ENCODE results near the gene CDNF. TPM values are rescaled to one million over a fixed set of nuclear protein-coding genes. Genes with fewer than 3 reads are reported as not detected.

The CDNF gene
- polyA plus RNA-seq, 2 of the 4 experiments (the other 2 are of a cell fraction), result 1.6 to 2.0 TPM

DNA sequence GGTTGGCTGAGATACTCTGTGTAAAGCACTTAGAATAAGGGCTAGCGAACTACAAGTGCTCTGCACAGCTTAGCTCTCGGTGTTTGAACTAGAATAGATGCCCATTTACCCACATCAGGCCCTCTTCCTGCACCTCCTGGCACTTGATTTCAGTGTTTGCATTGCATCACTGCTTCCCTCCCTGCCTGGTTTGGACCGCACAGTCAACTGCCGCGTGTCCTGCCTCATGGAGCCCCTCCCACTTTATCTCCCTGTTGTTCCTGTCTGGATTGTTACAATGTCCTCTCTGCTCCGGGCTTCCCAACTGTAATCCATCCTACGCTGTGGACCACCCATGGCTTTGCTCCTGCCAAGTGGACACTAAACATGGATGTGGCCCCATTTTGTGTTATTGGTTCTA is 65.4 kb downstream of the CDNF start:
- ChIA-PET POLR2A (no interaction called here), CTCF (no interaction called here)
- H3K4me3 ChIP-seq, result no peak overlapping the region
- H3K4me1 ChIP-seq, result no peaks in the 10 kb centered on the region
- 88% methylated on average over 7 of the region's 7 CpGs for WGBS (ENCODE audit: missing lambda C conversion rate)
- ATAC-seq, result no peak
- H3K27ac ChIP-seq, result peak overlapping the region in 1 of 2 experiments; percentile 54; a peak in 2 of 6 replicates
- DNase-seq (ENCODE audit: low read depth in 1 of 2, low spot score in 1 of 2), result no peak
- H3K9me3 ChIP-seq, result no peaks in the 10 kb centered on the region
- TF ChIP-seq RNF2 (IDR thresholded peaks at IDR 0.05; ENCODE audit: borderline replicate concordance, low read depth) (no peak), RFX5 (IDR thresholded peaks at IDR 0.05) (no peak), GATA3 (IDR thresholded peaks at IDR 0.05; ENCODE audit: borderline replicate concordance) (no peak), PHF8 (IDR thresholded peaks at IDR 0.05; ENCODE audit: borderline replicate concordance, low read depth) (no peak), RCOR1 (IDR thresholded peaks at IDR 0.05; ENCODE audit: low read depth, low read length) (no peak), SMC3 (IDR thresholded peaks at IDR 0.05) (no peak), HOXB13 (CRISPR knock-in tag; IDR thresholded peaks at IDR 0.05; ENCODE audit: low read depth) (no peak)
- TF ChIP-seq, protein P1, sequence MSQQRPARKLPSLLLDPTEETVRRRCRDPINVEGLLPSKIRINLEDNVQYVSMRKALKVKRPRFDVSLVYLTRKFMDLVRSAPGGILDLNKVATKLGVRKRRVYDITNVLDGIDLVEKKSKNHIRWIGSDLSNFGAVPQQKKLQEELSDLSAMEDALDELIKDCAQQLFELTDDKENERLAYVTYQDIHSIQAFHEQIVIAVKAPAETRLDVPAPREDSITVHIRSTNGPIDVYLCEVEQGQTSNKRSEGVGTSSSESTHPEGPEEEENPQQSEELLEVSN (IDR thresholded peaks at IDR 0.05; ENCODE audit: borderline replicate concordance, low read depth), result no peak
- TF ChIP-seq, protein P2, sequence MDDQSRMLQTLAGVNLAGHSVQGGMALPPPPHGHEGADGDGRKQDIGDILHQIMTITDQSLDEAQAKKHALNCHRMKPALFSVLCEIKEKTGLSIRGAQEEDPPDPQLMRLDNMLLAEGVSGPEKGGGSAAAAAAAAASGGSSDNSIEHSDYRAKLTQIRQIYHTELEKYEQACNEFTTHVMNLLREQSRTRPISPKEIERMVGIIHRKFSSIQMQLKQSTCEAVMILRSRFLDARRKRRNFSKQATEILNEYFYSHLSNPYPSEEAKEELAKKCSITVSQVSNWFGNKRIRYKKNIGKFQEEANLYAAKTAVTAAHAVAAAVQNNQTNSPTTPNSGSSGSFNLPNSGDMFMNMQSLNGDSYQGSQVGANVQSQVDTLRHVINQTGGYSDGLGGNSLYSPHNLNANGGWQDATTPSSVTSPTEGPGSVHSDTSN (IDR thresholded peaks at IDR 0.05), result no peak
- FAIRE-seq, result no peak
- H3K4me2 ChIP-seq, result no peak overlapping the region

DNA sequence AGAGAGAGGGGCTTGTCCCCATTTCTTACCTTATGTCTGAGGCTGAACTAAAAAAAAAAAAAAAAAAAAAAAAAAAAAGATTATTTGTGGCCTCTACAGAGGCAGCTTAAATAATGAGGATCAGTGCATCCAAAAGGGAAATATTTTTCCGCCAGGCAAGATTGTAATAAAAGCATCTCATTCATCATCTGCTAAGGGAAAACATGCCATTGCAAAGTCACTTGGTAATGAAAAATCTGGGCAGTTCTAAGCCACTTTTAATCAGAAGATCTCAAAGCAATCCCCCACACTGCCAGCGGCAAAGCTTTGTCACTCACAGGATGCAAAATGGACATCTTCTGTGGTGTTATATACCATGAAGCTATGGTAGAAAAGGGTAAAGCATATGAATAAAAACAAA is 66.9 kb downstream of the CDNF start:
- no peak for DNase-seq (ENCODE audit: low read depth in 1 of 2, low spot score in 1 of 2)
- TF ChIP-seq MYC (IDR thresholded peaks at IDR 0.05; ENCODE audit: borderline replicate concordance, low read length) (no peak), POLR2AphosphoS2 (conservative IDR thresholded peaks at IDR 0.05; ENCODE audit: low read length) (no peak), SREBF2 (IDR thresholded peaks at IDR 0.05) (no peak), FOSB (CRISPR knock-in tag; IDR thresholded peaks at IDR 0.05) (no peak), RCOR1 (IDR thresholded peaks at IDR 0.05; ENCODE audit: low read depth, low read length) (no peak), TFCP2L1 (CRISPR knock-in tag; IDR thresholded peaks at IDR 0.05) (no peak), RFX5 (IDR thresholded peaks at IDR 0.05) (no peak), POLR2A (IDR thresholded peaks at IDR 0.05; ENCODE audit: low read length) (no peak), BHLHE40 (IDR thresholded peaks at IDR 0.05; ENCODE audit: low read depth, low read length) (no peak), CHD2 (IDR thresholded peaks at IDR 0.05; ENCODE audit: low read length, partially characterized antibody) (no peak), MAZ (IDR thresholded peaks at IDR 0.05; ENCODE audit: borderline replicate concordance, low read depth, low read length) (no peak), RARB (CRISPR knock-in tag; IDR thresholded peaks at IDR 0.05) (no peak)
- TF ChIP-seq, protein P3, sequence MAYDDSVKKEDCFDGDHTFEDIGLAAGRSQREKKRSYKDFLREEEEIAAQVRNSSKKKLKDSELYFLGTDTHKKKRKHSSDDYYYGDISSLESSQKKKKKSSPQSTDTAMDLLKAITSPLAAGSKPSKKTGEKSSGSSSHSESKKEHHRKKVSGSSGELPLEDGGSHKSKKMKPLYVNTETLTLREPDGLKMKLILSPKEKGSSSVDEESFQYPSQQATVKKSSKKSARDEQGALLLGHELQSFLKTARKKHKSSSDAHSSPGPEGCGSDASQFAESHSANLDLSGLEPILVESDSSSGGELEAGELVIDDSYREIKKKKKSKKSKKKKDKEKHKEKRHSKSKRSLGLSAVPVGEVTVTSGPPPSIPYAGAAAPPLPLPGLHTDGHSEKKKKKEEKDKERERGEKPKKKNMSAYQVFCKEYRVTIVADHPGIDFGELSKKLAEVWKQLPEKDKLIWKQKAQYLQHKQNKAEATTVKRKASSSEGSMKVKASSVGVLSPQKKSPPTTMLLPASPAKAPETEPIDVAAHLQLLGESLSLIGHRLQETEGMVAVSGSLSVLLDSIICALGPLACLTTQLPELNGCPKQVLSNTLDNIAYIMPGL (CRISPR knock-in tag; IDR thresholded peaks at IDR 0.05; ENCODE audit: borderline replicate concordance), result no peak
- no peaks in the 10 kb centered on the region for H3K4me1 ChIP-seq
- no peak overlapping the region for H3K4me3 ChIP-seq
- CTCF ChIA-PET, result interaction anchor here (1.0 to 1.2 kb wide), 2 partner anchors 10 to 21 kb away, joined by 4 read pairs; no protein-coding TSS in a partner anchor
- FAIRE-seq, result no peak
- no peak for ATAC-seq
- POLR2A ChIA-PET, result no interaction called here
- H3K9me3 ChIP-seq, result no peaks in the 10 kb centered on the region
- no peak overlapping the region for H3K27ac ChIP-seq
- 95% methylated on average over 2 of the region's 2 CpGs for WGBS (ENCODE audit: missing lambda C conversion rate)
- no peak overlapping the region for H3K4me2 ChIP-seq

Other genes starting within 250 kb of the CDNF start
- 145 and 173 TPM in 2 replicates for gene FAM107B, start 63.1 kb downstream of the CDNF start, polyA plus RNA-seq (2011; rRNA removed)
- 99.9 to 107 TPM (median 103 TPM) in 3 replicates for gene FAM107B, start 63.1 kb downstream of the CDNF start, polyA plus RNA-seq (2017; fragmentation: RNase III; extraction: RNeasy Plus Mini Kit Qiagen cat#74134 plus additional on column Dnase treatment)
- 31.7 and 45.7 TPM in 2 replicates for gene HSPA14, start 269 bp upstream of the CDNF start, polyA plus RNA-seq (2011; rRNA removed)
- 33.3 to 35.7 TPM (median 34.2 TPM) in 3 replicates for gene HSPA14, start 269 bp upstream of the CDNF start, polyA plus RNA-seq (2017; fragmentation: RNase III; extraction: RNeasy Plus Mini Kit Qiagen cat#74134 plus additional on column Dnase treatment)
- gene MSANTD7, start 269 bp upstream of the CDNF start, polyA plus RNA-seq (2011; rRNA removed), result 10.9 and 11.2 TPM in 2 replicates
- 10.9 to 12.1 TPM (median 11.2 TPM) in 3 replicates for gene MSANTD7, start 269 bp upstream of the CDNF start, polyA plus RNA-seq (2017; fragmentation: RNase III; extraction: RNeasy Plus Mini Kit Qiagen cat#74134 plus additional on column Dnase treatment)
- 21.3 and 23.2 TPM in 2 replicates for gene SUV39H2, start 40.8 kb upstream of the CDNF start, polyA plus RNA-seq (2011; rRNA removed)
- 22.6 to 24.0 TPM (median 22.9 TPM) in 3 replicates for gene SUV39H2, start 40.8 kb upstream of the CDNF start, polyA plus RNA-seq (2017; fragmentation: RNase III; extraction: RNeasy Plus Mini Kit Qiagen cat#74134 plus additional on column Dnase treatment)
- 8.3 and 8.6 TPM in 2 replicates for gene DCLRE1C, start 116.1 kb upstream of the CDNF start, polyA plus RNA-seq (2011; rRNA removed)
- 4.6 to 5.9 TPM (median 5.0 TPM) in 3 replicates for gene DCLRE1C, start 116.1 kb upstream of the CDNF start, polyA plus RNA-seq (2017; fragmentation: RNase III; extraction: RNeasy Plus Mini Kit Qiagen cat#74134 plus additional on column Dnase treatment)
- 0.79 and 1.1 TPM in 2 replicates for gene MEIG1, start 121.4 kb upstream of the CDNF start, polyA plus RNA-seq (2011; rRNA removed)
- gene MEIG1, start 121.4 kb upstream of the CDNF start, polyA plus RNA-seq (2017; fragmentation: RNase III; extraction: RNeasy Plus Mini Kit Qiagen cat#74134 plus additional on column Dnase treatment), result 0.41 to 1.9 TPM (median 0.66 TPM) in 3 replicates
- 0.34 and 0.53 TPM in 2 replicates for gene OLAH, start 205.9 kb upstream of the CDNF start, polyA plus RNA-seq (2011; rRNA removed)
- not detected in 3 replicates for gene OLAH, start 205.9 kb upstream of the CDNF start, polyA plus RNA-seq (2017; fragmentation: RNase III; extraction: RNeasy Plus Mini Kit Qiagen cat#74134 plus additional on column Dnase treatment)